ENCODE results near the gene PDGFC. TPM values are rescaled to one million over a fixed set of nuclear protein-coding genes. Genes with fewer than 3 reads are reported as not detected.
A peak's percentile ranks its signal among the peaks of the same experiment; 100 is the strongest.

PDGFC gene
- total and polyA plus RNA-seq, 2 donors (not counting 3 experiments of a cell fraction or from before 2014, with no cell fraction given), result 2.7 to 5.3 TPM

DNA sequence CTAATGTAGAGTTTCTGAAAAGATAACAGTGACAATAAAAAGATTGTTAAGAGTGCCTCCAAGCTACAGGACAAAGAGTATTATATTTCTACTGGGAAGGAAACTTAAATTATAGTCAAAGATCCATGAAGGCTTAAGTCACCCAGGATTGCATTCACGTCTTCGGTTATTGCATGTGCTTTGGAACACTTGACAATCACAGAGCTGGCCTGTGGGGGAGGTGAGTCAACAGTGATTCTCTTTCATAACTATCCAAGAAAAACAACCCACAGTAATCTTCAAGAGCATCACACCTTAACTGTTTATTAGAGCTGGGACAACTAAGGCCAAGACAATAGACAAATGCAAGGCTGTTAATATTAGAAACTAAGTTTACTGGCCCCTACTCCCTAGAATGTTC, 40.3 kb downstream of the PDGFC start:
- Histone ChIP-seq H3K4me1 (ENCODE audit: control insufficient read depth, extremely low read depth, insufficient read depth, low read length) (peaks cover 8% of the 10 kb centered on the region), H2AFZ (ENCODE audit: low read depth, low read length) (no peak overlapping the region), H3K27ac (ENCODE audit: insufficient read depth, low read depth, low read length) (no peak overlapping the region), H3K79me2 (ENCODE audit: control insufficient read depth, insufficient read depth, low read length) (no peaks in the 10 kb centered on the region), H3K9me1 (replicated peaks; ENCODE audit: control insufficient read depth, extremely low read depth, insufficient read depth, low read length) (no peaks in the 10 kb centered on the region), H3K4me2 (ENCODE audit: insufficient read depth, low read length) (no peak overlapping the region), H3K36me3 (ENCODE audit: control insufficient read depth in 2 of 2, extremely low read depth in 1 of 2, insufficient read depth in 2 of 2, low read length in 2 of 2) (no peaks in the 10 kb centered on the region), H3K9ac (replicated peaks; ENCODE audit: extremely low read depth, insufficient read depth, low read length) (no peak overlapping the region), H4K20me1 (replicated peaks; ENCODE audit: control insufficient read depth, extremely low read depth, insufficient read depth, low read length) (no peaks in the 10 kb centered on the region), H3K27me3 (ENCODE audit: control insufficient read depth in 2 of 2, insufficient read depth in 2 of 2, low read length in 2 of 2) (no peaks in the 10 kb centered on the region), H3K4me3 (replicated peaks in 1 of 3; ENCODE audit: insufficient read depth in 1 of 3, low read depth in 1 of 3, low read length in 3 of 3) (no peak overlapping the region), H3K9me3 (replicated peaks; ENCODE audit: control insufficient read depth, insufficient read depth, low read length) (no peaks in the 10 kb centered on the region)
- intact Hi-C loops (cut with micrococcal nuclease), result loop anchor here (1.0 kb wide), 1 partner anchor 18 kb away; no protein-coding TSS in a partner anchor
- peak; percentile 31 for FAIRE-seq
- dilution Hi-C loops (cut with MboI; ENCODE audit: extremely low pct_ligation_motif_present, low sequenced_read_pairs), result no loop called here
- TF ChIP-seq CTCF (IDR thresholded peaks at IDR 0.05; ENCODE audit: extremely low read depth in 1 of 2, insufficient read depth in 1 of 2, low read depth in 1 of 2, low read length in 2 of 2) (no peak), JUN (IDR thresholded peaks at IDR 0.05; ENCODE audit: borderline replicate concordance, insufficient read depth, insufficient read length, low read depth) (no peak), POLR2AphosphoS5 (IDR thresholded peaks at IDR 0.05; ENCODE audit: insufficient read depth, low read depth, low read length) (peak; percentile 34), GATA2 (IDR thresholded peaks at IDR 0.05; ENCODE audit: insufficient read depth, insufficient read length, low read depth, low read length) (peak; percentile 16), MAX (IDR thresholded peaks at IDR 0.05; ENCODE audit: insufficient read depth, insufficient read length) (no peak)
- CTCF ChIA-PET, result interaction anchor here (0.9 to 1.3 kb wide), 3 partner anchors 10 to 131 kb away, joined by 3 to 5 read pairs (median 4); no protein-coding TSS in a partner anchor
- no TSS peak for BruUV-seq (replicated peaks)
- peak; percentile 74 for DNase-seq (ENCODE audit: low read depth, low spot score)
- POLR2A ChIA-PET, result no interaction called here

Data from endothelial cell of umbilical vein (primary cell).